SK-N-SH (cell line): ENCODE measurements around the gene WDR64.

Experiments used
- EZH2phosphoT487 ChIP-seq: fragments of 200-600 bp; sonication (generic); IDR thresholded peaks from 2 replicates; pipeline ENCODE4 v1.6.1; 2017; ENCODE audit warnings: low read depth, mixed run types, mild to moderate bottlenecking, antibody characterized with exemption, moderate library complexity, borderline replicate concordance
- TF ChIP-seq, protein P1 (sequence below): fragments of 200-600 bp; sonication (generic); IDR thresholded peaks from 2 replicates; pipeline ENCODE4 v1.6.1; 2017; ENCODE audit warnings: antibody characterized with exemption, mild to moderate bottlenecking, moderate library complexity

DNA sequence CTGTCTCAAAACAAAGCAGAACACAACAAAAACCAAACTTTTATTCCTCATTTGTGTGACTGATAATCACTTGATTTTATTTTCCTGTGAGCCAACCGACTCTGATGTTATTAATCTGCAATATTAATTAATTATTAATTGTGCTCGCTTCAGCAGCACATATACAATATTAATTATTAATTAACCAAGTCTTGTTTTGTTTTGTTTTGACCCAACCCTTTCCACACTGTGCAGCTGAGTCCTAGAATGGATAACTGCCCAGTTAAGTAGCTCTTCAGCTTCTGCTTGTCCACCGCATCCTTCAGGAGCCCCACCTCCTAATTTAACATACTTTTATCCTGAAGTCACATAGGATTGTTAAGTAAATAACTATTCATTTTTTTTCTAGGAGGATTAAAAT, 148.6 kb downstream of the WDR64 start:
- TF ChIP-seq, protein P1, sequence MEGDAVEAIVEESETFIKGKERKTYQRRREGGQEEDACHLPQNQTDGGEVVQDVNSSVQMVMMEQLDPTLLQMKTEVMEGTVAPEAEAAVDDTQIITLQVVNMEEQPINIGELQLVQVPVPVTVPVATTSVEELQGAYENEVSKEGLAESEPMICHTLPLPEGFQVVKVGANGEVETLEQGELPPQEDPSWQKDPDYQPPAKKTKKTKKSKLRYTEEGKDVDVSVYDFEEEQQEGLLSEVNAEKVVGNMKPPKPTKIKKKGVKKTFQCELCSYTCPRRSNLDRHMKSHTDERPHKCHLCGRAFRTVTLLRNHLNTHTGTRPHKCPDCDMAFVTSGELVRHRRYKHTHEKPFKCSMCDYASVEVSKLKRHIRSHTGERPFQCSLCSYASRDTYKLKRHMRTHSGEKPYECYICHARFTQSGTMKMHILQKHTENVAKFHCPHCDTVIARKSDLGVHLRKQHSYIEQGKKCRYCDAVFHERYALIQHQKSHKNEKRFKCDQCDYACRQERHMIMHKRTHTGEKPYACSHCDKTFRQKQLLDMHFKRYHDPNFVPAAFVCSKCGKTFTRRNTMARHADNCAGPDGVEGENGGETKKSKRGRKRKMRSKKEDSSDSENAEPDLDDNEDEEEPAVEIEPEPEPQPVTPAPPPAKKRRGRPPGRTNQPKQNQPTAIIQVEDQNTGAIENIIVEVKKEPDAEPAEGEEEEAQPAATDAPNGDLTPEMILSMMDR = no peak
- no peak for TF ChIP-seq EZH2phosphoT487
